Uterus (tissue), 4 donors: Measurements from ENCODE around the gene FANCE. TPM values are rescaled to one million over a fixed set of nuclear protein-coding genes. Genes with fewer than 3 reads are reported as not detected.

Experiments
- DNase-seq, 2 donors: peaks; one replicate each; pipeline ENCODE4 v3.0.0-alpha.2; 2019 to 2020
- H3K27ac ChIP-seq, 2 donors: fragments of 200-600 bp; sonication (generic); 1 replicate in 1 of 2; 2 replicates in 1 of 2; pipeline ENCODE4 v1.5.1; 2016 to 2018
- H3K27me3 ChIP-seq, 2 donors: fragments of 200-600 bp; sonication (generic); one replicate each; pipeline ENCODE4 v1.5.1; 2018 to 2019; ENCODE audit warnings: control low read depth in 1 of 2
- H3K36me3 ChIP-seq, 2 donors: fragments of 200-600 bp; sonication (generic); one replicate each; pipeline ENCODE4 v1.5.1; 2019; ENCODE audit warnings: control low read depth in 1 of 2
- H3K4me1 ChIP-seq, 2 donors: fragments of 200-600 bp; sonication (generic); one replicate each; pipeline ENCODE4 v1.5.1; 2018 to 2019; ENCODE audit warnings: control low read depth in 1 of 2
- H3K4me3 ChIP-seq, 2 donors: fragments of 200-600 bp; sonication (generic); 1 replicate in 1 of 2; 2 replicates in 1 of 2; pipeline ENCODE4 v1.5.1; 2018 to 2019; ENCODE audit warnings: mild to moderate bottlenecking in 1 of 2
- H3K9me3 ChIP-seq, 2 donors: fragments of 200-600 bp; sonication (generic); one replicate each; pipeline ENCODE4 v1.5.1; 2019; ENCODE audit warnings: control low read depth in 1 of 2
- POLR2A ChIP-seq, 2 donors: fragments of 450-650 bp; IDR thresholded peaks; one replicate each; pipeline ENCODE4 v1.6.1; 2016; ENCODE audit warnings: antibody characterized with exemption in 2 of 2, mild to moderate bottlenecking in 1 of 2, moderate library complexity in 1 of 2
- intact Hi-C: fragments of 100-400 bp; cut with DNase I; formaldehyde crosslinking; loops from one replicate; pipeline ENCODE4 v1.15.1; 2023; ENCODE audit warnings: low total_unique reads
- total RNA-seq, 4 donors: library from RNA; depleted of rRNA in 3 of 4; stranded (reverse); fragments of >200 nt in 3 of 4; gene quantifications; one replicate each; pipeline versions ENCODE4 v1.1.0 to v1.2.4, GENCODE V29; 2014 to 2023
- TF ChIP-seq, protein P1 (sequence below), 4 experiments: fragments of 200-600 bp in 2 of 4; fragments of 450-650 bp in 2 of 4; sonication (generic) in 2 of 4; IDR thresholded peaks; one replicate each; pipeline ENCODE4 v1.5.1; 2016 to 2019; ENCODE audit warnings: antibody characterized with exemption in 4 of 4, mild to moderate bottlenecking in 2 of 4, moderate library complexity in 1 of 4
- donor health status: DM: yes; HTN: yes; CAD: no.

FANCE gene
- total RNA-seq, 4 donors from 2014 or later = 9.6 to 19.1 (median 11.4) TPM

DNA sequence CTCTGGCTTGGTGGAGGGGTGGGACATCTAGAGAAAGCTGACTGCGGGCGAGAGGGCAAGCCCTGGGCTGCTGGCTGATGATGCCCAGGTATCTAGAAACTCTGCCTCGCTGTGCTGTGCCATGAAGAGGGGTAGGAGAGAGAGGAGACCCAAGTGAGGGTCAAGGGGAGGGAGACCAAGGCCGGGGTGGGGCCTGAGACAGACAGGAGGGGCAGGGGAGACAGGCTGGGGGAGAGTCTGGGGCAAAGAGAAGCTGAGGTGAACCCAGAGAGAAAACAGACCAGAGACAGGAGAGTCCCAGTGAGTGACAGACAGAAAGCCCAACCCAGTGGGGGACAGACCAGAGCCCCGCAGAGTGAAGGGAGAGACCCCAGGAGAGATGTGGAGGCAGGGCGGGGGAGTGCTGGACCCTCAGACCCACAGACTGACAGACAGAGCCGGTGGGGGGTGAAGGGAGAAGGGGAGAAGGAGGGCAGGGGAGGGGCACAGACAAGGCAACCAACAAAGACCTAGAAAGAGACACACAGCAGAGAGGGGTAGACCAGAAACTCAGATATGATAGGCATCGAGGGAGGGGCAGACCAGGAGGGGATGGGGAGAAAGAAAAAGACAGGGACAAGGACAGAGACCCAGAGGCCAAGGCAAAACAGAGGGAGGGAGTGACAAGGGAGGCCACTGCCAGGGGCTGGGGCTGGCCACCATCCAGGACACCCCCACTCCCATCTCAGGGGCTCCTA is 38.9 kb downstream of the FANCE start:
- TF ChIP-seq POLR2A (IDR thresholded peaks at IDR 0.05) = no peak
- TF ChIP-seq, protein P1, sequence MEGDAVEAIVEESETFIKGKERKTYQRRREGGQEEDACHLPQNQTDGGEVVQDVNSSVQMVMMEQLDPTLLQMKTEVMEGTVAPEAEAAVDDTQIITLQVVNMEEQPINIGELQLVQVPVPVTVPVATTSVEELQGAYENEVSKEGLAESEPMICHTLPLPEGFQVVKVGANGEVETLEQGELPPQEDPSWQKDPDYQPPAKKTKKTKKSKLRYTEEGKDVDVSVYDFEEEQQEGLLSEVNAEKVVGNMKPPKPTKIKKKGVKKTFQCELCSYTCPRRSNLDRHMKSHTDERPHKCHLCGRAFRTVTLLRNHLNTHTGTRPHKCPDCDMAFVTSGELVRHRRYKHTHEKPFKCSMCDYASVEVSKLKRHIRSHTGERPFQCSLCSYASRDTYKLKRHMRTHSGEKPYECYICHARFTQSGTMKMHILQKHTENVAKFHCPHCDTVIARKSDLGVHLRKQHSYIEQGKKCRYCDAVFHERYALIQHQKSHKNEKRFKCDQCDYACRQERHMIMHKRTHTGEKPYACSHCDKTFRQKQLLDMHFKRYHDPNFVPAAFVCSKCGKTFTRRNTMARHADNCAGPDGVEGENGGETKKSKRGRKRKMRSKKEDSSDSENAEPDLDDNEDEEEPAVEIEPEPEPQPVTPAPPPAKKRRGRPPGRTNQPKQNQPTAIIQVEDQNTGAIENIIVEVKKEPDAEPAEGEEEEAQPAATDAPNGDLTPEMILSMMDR (IDR thresholded peaks at IDR 0.05) = no peak
- DNase-seq = peak in 1 of 2 donors; percentile 27
- peak overlapping the region; percentile 34 to 36 for H3K4me3 ChIP-seq
- no peaks in the 10 kb centered on the region for H3K36me3 ChIP-seq
- intact Hi-C loops = no loop called here
- H3K9me3 ChIP-seq = no peaks in the 10 kb centered on the region
- H3K4me1 ChIP-seq = peaks cover 11 to 50% of the 10 kb centered on the region in 2 donors
- peak overlapping the region; percentile 98 to 100 for H3K27ac ChIP-seq
- no peaks in the 10 kb centered on the region for H3K27me3 ChIP-seq

DNA sequence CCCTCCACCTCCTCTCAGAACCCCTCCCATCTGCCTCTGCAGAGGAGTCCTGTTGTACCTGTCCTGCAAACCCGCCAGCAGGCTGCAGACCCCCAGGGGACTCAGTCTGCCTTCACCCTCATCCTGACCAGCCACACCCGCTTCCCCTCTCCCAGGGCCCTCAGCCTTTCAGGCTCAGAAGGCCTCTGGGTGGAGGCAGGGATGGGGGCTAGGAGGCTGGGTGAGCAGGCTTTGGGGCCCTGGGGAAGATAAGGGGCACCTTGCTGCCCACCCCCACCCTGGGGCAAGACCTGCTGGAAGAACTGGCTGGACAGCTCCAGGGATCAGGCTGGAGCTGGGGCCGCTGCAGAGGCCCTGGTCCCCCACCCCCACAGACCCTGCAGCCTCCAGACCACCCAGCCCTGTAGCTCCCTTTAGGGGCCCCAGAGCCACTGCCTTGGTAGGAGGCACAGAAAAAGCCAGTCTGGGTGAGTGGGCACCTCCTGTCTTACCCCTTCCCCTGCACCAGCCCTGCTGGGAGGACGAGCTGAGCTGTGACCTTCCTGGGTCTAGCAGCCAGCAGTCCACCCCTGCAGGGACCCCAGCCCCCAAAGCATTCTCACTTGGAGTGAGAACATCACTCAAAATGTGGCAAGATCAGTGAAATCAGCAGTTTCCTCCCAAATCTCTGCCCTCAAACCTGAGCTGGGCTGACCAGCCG is 39.6 kb downstream of the FANCE start:
- Histone ChIP-seq H3K36me3 (no peaks in the 10 kb centered on the region), H3K9me3 (no peaks in the 10 kb centered on the region), H3K4me3 (peak overlapping the region; percentile 34 to 36), H3K27ac (peak overlapping the region; percentile 98 to 100), H3K4me1 (peaks cover 10 to 46% of the 10 kb centered on the region in 2 donors), H3K27me3 (no peaks in the 10 kb centered on the region)
- intact Hi-C loops = no loop called here
- no peak for TF ChIP-seq POLR2A (IDR thresholded peaks at IDR 0.05)
- TF ChIP-seq, protein P1 (IDR thresholded peaks at IDR 0.05) = no peak
- DNase-seq = peak in 1 of 2 donors; percentile 34

DNA sequence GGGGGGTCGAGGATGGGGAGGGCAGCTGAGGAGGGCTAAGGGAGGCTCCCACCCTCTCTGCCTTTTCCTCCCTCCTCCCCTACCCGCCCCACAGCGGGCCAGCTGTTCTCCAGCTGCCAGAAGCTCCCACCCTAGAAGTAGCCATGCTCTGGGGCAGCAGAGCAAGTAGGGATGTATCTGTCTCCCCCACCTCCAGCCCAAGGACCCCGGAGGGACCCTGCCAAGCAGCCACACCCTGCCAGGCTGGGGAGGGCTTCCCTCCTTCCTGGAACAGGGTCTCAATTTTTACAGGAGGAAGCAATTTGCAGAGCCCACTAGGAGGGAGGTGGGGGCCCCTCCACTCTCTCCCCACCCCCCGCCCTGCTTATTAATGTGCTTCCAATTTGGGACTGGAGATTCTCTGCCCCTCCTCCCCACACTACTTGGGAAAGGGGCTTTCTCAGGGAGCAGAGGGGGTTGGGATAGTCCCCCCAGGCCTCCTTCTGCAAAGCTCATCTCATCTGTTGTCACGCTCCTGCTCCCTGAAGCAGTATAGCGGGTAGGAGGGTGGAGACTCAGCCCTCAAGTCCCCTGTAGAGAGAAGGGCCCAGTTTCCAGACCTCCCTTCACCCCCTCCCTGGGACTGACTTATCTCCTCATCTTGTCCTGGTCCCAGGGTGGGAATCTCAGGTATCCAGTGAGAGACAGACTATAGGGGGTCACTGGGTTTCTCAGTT is 40.3 kb downstream of the FANCE start:
- Histone ChIP-seq H3K4me3 (peak overlapping the region in 1 of 2 donors; percentile 4), H3K27ac (peak overlapping the region; percentile 98 to 100), H3K9me3 (no peaks in the 10 kb centered on the region), H3K36me3 (no peaks in the 10 kb centered on the region), H3K27me3 (no peaks in the 10 kb centered on the region), H3K4me1 (peaks cover 3 to 42% of the 10 kb centered on the region in 2 donors)
- TF ChIP-seq, protein P1 (IDR thresholded peaks at IDR 0.05) = no peak
- no peak for TF ChIP-seq POLR2A (IDR thresholded peaks at IDR 0.05)
- intact Hi-C loops = no loop called here
- peak in 1 of 2 donors; percentile 51 for DNase-seq

DNA sequence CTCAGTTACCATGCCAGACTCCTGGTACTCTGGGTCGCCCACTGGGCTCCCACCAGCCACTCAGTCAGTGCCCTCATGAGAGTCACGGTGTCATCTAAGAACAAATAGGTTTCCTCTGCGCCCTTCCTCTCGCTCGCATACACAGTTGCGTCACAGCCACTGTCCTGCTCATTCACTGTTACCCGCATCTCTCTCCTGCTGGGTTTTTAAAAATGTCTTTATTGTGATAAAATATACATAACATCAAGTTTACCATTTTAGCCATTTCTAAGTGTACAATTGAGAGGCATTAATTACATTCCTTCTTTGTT is 40.8 kb downstream of the FANCE start:
- Histone ChIP-seq H3K9me3 (no peaks in the 10 kb centered on the region), H3K27ac (peak overlapping the region; percentile 98 to 100), H3K4me3 (no peak overlapping the region), H3K4me1 (peaks cover 0 to 37% of the 10 kb centered on the region in 2 donors), H3K27me3 (no peaks in the 10 kb centered on the region), H3K36me3 (no peaks in the 10 kb centered on the region)
- DNase-seq = no peak
- TF ChIP-seq POLR2A (IDR thresholded peaks at IDR 0.05) = no peak
- TF ChIP-seq, protein P1 (IDR thresholded peaks at IDR 0.05) = no peak
- intact Hi-C loops = no loop called here
